HUES6 (cell line): Measurements from ENCODE around the gene CASP8AP2.
"Not testable (repeated sequence)": the region's sequence is repeated elsewhere in the genome, so short reads cannot be mapped to it uniquely, and the experiment has no call there.

ENCODE experiments used
- H3K27ac ChIP-seq: 2 replicates; pipeline ENCODE4 v1.7.0; 2013; ENCODE audit warnings: low read depth, mild to moderate bottlenecking, low read length, inconsistent platforms
- H3K27me3 ChIP-seq: 2 replicates; pipeline ENCODE4 v1.6.1; 2013; ENCODE audit warnings: low read length; ENCODE audit not compliant: control insufficient read depth, insufficient read depth
- H3K36me3 ChIP-seq: 2 replicates; pipeline ENCODE4 v1.6.1; 2013; ENCODE audit warnings: low read length; ENCODE audit not compliant: control insufficient read depth, insufficient read depth
- H3K4me1 ChIP-seq: 2 replicates; pipeline ENCODE4 v1.6.1; 2013; ENCODE audit warnings: low read length; ENCODE audit not compliant: control insufficient read depth, insufficient read depth
- H3K4me3 ChIP-seq: 2 replicates; pipeline ENCODE4 v1.5.1; 2013; ENCODE audit warnings: low read depth, low read length
- H3K9ac ChIP-seq: one replicate; pipeline ENCODE4 v1.6.1; 2013; ENCODE audit warnings: mild to moderate bottlenecking, low read length
- H3K9me3 ChIP-seq: 2 replicates; pipeline ENCODE4 v1.6.1; 2013; ENCODE audit warnings: low read depth, low read length; ENCODE audit not compliant: control insufficient read depth, insufficient read depth

CASP8AP2 gene

DNA sequence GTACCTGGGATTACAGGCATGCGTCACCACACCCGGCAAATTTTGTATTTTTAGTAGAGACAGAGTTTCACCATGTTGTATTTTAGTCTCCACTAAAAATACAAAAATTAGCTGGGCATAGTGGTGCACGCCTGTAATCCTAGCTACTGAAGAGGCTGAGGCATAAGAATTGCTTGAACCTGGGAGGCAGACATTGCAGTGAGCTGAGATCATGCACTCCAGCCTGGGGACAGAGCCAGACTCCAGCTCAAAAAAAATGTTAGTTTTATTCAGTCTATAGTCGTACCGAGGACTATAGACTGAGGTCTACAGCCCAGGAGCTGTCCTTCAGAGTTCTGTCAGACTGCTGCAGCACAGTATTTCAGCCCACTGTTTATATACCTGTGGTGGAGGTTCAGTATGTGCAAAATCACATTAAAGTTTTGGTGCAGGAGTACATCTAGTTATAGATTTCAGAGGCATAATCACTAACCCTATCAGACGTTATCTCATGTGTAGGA, 3.6 kb upstream of the CASP8AP2 start:
- H3K27ac ChIP-seq: no peak overlapping the region
- no peaks in the 10 kb centered on the region for H3K27me3 ChIP-seq
- H3K9me3 ChIP-seq: no peaks in the 10 kb centered on the region
- no peak overlapping the region for H3K4me3 ChIP-seq
- no peaks in the 10 kb centered on the region; the same call in 1 of the 2 replicates for H3K36me3 ChIP-seq
- peaks cover 4% of the 10 kb centered on the region; the same call in 1 of the 2 replicates for H3K4me1 ChIP-seq
- no peak overlapping the region for H3K9ac ChIP-seq

DNA sequence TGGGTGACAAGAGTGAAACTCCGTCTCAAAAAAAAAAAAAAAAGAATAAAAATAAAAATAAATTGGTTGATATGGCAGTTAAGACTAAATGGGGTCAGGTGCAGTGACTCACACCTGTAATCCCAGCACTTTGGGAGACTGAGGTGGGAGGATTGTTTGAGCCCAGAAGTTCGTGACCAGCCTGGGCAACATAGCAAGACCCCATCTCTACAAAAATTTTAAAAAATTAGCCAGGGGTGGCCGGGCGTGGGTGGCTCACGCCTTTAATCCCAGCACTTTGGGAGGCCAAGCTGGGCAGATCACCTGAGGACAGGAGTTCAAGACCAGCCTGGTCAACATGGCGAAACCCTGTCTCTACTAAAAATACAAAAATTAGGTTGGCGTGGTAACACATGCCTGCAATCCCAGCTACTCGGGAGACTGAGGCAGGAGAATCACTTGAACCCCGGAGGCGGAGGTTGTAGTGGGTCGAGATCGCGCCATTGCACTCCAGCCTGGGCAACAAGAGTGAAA, 1.1 kb upstream of the CASP8AP2 start:
- H3K27me3 ChIP-seq, H3K4me1 ChIP-seq, H3K9me3 ChIP-seq, H3K27ac ChIP-seq: not testable (repeated sequence)
- peak overlapping the region; percentile 71 for H3K9ac ChIP-seq
- H3K36me3 ChIP-seq: peaks cover 15% of the 10 kb centered on the region
- H3K4me3 ChIP-seq: peak overlapping the region; percentile 77

DNA sequence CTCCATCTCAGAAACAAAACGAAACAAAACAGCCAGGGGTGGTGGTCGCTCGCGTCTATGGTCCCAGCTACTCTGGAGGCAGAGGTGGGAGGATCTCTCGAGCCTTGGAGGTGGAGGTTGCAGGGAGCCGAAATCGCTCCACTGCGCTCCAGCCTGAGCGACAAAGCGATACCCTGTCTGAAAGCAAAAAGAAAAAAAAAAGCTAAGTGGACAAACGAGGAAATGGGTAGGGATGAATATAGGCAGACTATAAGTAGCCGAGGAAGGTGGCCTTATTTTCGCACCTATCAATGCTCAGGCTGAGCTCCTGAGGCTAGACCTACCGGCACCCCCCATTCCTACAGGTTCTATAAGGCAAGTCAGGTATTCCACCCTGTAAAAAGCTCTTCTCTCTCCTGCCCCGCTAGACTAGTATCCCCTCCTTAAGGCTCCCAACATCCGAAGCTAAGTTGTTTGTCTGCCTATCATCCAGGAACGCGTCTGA, 650 bp upstream of the CASP8AP2 start:
- Histone ChIP-seq H3K4me3 (peak overlapping the region; percentile 77), H3K27ac (no peak overlapping the region), H3K27me3 (no peaks in the 10 kb centered on the region), H3K4me1 (peaks cover 5% of the 10 kb centered on the region; the same call in 1 of the 2 replicates), H3K9me3 (no peaks in the 10 kb centered on the region), H3K9ac (peak overlapping the region; percentile 71), H3K36me3 (peaks cover 17% of the 10 kb centered on the region)

DNA sequence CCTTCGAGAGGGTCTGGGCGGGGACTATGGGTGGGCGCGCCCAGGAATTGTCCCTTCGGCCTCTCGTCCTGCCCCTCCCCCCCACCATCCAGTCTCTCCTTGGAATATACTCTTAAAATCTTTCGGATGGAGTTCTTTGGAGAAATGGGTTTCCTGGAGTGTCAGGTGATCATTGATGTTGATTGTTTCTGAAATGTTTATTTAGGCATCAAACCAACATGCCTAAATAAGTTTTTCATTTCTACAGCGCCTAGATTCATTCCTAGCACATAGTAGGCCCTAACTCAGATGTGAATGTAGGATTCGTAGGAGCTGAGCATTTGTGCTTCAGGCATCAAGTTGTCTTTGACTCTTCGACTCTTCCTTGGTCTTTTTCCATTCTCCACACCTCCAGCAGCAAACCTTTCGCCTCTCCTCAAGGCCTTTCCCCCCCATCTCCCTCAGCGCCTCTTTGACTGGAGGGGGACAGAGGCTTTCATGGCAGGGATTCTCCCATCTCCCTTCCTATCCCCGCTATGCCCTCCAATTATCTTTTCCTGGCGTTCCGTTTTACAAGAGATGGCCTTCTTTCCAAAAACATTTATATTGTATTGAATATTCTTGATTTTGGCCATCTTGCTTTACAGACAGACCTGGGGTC, 610 bp downstream of the CASP8AP2 start:
- Histone ChIP-seq H3K4me1 (peaks cover 5% of the 10 kb centered on the region; the same call in 1 of the 2 replicates), H3K9ac (peak overlapping the region; percentile 99), H3K9me3 (no peaks in the 10 kb centered on the region), H3K27me3 (no peaks in the 10 kb centered on the region), H3K27ac (peak overlapping the region; percentile 91), H3K36me3 (peaks cover 24% of the 10 kb centered on the region), H3K4me3 (peak overlapping the region; percentile 94)

DNA sequence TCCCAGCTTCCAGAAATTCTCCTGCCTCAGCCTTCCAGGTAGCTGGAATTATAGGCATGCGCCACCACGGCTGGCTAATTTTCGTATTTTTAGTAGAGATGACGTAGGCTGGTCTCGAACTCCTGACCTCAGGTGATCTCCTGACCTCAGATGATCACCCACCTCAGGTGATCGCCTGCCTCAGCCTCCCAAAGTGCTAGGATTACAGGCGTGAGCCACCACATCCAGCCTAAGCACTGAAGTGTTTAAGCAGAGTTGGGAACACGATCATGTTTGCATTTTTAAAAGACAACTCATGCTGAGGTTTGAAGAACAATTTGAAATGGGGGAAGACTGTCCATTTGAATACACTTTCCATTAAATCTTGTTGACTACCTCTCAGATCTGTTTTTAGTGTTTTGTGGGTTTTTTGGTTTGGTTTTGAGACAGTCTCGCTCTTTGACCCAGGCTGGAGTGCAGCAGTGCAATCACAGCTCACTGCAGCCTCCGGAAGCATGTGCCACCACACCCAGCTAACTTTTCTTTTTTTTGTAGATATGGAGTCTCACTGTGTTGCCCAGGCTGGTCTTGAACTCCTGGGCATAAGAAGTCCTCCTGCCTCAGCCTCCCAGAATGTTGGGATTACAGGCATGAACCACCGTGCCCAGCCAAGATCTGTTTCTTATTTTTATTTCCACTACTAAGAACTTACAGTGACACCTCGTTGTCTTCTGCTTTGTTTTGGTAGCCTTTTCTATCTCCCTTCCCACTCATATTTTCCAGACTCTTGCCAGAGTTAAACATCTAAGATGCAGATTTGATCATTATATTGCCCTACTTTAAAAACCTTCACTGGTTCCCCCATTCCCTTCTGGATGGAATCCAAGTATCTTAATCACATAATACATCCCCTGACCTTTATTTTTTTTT, 5.5 kb downstream of the CASP8AP2 start:
- Histone ChIP-seq H3K36me3 (peaks cover 58% of the 10 kb centered on the region), H3K9ac (no peak overlapping the region), H3K4me1 (peaks cover 5% of the 10 kb centered on the region; the same call in 1 of the 2 replicates), H3K27ac (no peak overlapping the region), H3K4me3 (no peak overlapping the region), H3K27me3 (no peaks in the 10 kb centered on the region), H3K9me3 (no peaks in the 10 kb centered on the region)

DNA sequence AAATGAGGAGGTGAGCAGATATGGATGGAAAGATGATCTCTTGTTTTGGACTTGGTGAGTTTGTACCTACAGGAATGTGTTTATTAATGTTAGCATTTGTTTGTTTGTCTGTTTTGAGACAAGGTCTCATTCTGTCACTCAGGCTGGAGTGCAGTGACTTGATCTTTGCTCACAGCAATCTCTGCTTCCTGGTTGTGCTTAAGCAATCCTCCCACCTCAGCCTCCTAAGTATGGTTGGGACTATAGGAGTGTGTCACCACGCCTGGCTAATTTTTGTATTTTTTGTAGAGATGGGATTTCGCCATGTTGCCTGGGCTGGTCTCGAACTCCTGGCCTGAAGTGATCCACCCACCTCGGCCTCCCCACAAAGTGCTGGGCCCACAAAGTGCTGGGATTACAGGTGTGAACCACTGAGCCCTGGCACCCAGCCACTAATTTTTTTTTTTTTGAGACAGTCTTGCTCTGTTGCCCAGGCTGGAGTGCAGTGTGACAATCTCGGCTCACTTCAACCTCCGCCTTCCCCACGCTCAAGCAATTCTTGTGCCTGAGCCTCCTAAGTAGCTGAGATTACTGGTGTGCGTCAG, 7.1 kb downstream of the CASP8AP2 start:
- Histone ChIP-seq H3K4me3 (no peak overlapping the region), H3K27me3 (no peaks in the 10 kb centered on the region), H3K4me1 (no peaks in the 10 kb centered on the region), H3K27ac (no peak overlapping the region), H3K9me3 (no peaks in the 10 kb centered on the region), H3K9ac (no peak overlapping the region), H3K36me3 (peaks cover 63% of the 10 kb centered on the region)

DNA sequence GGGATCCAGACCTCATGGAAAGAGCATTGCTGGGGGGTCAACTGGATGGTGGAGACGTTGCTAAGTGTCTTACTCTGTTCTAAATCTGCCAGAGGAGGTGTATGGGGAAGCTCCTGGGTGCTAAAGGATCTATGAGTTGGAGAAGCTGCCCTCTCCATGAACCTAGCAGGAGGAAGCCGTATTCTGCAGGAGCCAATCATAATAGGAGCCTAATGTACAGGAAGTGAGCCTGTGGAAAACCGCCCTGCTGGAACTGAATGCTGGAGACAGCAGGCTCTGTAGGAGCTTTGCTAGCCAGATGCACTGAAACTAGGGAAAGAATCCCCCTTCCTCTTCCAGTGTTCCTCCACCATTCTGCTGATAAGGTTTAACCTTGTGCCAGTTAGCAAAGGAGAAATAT, 10.9 kb downstream of the CASP8AP2 start:
- no peak overlapping the region for H3K4me3 ChIP-seq
- H3K9ac ChIP-seq: no peak overlapping the region
- no peaks in the 10 kb centered on the region for H3K27me3 ChIP-seq
- H3K9me3 ChIP-seq: no peaks in the 10 kb centered on the region
- H3K4me1 ChIP-seq: no peaks in the 10 kb centered on the region
- H3K36me3 ChIP-seq: peaks cover 38% of the 10 kb centered on the region
- no peak overlapping the region for H3K27ac ChIP-seq

DNA sequence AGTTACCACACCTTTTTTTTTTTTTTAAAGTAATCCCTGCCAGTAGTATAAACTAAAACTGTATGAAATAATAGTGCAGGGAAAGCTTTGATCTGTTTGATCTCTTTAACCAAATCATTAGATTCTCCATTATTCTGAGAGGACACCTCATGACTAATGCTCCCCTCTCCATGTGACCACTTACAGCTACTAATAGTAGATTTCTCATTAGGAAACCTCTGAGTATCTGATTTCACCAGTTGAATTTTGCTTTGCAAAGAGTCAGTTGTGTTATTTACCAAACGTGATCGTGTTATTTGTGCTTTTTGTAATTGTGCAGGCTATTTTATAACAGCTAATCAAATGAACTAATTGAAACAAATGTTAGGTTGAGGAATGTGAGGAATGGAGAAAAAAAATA, 12.5 kb downstream of the CASP8AP2 start:
- Histone ChIP-seq H3K9me3 (no peaks in the 10 kb centered on the region), H3K4me1 (no peaks in the 10 kb centered on the region), H3K27me3 (no peaks in the 10 kb centered on the region), H3K9ac (no peak overlapping the region), H3K36me3 (peaks cover 37% of the 10 kb centered on the region), H3K4me3 (no peak overlapping the region), H3K27ac (no peak overlapping the region)

DNA sequence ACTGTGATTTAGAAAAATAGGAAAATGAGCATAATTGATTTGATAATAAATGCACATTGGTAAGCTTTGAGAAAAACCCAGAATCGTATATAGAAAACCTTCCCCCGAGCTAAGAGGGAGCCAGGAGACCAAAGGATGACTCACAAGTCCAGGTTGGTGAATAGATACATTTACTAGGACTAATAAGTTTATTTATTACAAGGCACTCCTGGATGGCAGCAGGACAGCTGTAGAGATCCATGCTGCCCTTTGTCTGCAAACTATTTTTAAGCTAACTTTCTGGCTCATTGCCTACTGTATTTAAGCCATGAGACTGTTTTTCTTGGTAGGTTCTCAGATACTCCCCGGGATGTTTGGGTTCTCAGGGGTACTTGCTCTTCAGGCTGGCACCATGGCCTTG, 13.4 kb downstream of the CASP8AP2 start:
- no peak overlapping the region for H3K9ac ChIP-seq
- H3K27me3 ChIP-seq: no peaks in the 10 kb centered on the region
- H3K27ac ChIP-seq: no peak overlapping the region
- peaks cover 38% of the 10 kb centered on the region for H3K36me3 ChIP-seq
- no peaks in the 10 kb centered on the region for H3K9me3 ChIP-seq
- H3K4me1 ChIP-seq: no peaks in the 10 kb centered on the region
- H3K4me3 ChIP-seq: no peak overlapping the region

DNA sequence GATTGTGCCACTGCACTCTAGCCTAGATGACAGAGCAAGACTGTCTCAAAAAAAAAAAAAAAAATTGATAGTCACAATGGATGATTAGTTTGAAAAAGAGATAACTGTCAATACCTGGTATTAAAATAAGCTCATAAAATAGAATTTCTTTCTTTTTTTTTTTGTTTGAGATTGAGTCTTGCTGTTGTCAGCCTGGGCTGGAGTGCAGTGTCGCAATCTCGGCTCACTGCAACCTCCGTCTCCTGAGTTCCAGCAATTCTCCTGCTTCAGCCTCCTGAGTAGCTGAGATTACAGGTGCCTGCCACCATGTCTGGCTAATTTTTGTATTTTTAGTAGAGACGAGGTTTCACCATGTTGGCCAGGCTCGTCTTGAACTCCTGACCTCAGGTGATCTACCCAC, 17.8 kb downstream of the CASP8AP2 start:
- not testable (repeated sequence) for H3K27ac ChIP-seq, H3K9me3 ChIP-seq, H3K27me3 ChIP-seq, H3K4me3 ChIP-seq, H3K9ac ChIP-seq, H3K4me1 ChIP-seq
- H3K36me3 ChIP-seq: peaks cover 56% of the 10 kb centered on the region
